HG03442 (cell line): ENCODE measurements around the gene CHST11.
"Not testable (repeated sequence)": the region's sequence is repeated elsewhere in the genome, so short reads cannot be mapped to it uniquely, and the experiment has no call there.

Source experiments
- ATAC-seq: cut with Tn5 transposase; IDR thresholded peaks from one replicate; pipeline ENCODE4 v1.9.1; 2021; ENCODE audit warnings: mild to moderate bottlenecking, moderate library complexity; ENCODE audit not compliant: unreplicated experiment

The CHST11 gene

DNA sequence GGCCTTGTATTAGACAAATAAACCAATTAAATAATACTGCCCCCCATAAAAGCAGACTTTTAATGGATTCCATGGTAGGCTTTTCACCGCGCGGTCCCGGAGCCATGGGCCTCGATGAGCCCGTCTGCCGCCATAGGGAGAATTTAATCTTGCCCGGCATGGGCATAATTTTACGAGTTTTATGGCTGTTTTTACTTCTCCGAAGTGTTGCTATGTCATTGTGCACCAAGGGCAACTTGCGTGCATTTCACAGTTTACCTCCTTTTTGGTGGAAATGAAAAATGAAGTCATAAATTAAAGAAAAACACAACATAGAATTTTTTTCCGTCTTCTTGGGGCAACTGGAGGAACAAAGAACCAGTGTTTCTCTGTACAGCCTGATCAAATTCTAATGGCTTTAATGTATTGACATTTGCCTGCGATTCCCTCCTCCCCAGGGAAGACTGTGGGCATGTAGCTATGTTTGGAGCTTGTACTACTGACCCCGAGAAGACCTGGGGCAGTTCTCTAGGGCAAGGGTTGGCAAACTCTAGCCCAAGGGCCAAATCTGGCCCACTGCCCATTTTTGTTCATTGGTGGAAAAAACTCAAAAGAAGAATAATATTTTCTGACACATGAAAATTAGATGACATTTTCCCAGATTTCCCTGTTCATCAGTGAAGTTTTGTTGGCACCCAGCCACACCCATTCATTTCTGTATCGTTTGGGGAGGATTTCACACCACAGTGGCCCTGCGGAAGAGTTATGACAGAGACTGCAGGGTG lies 142.7 kb downstream of the CHST11 start:
- ATAC-seq: no peak

DNA sequence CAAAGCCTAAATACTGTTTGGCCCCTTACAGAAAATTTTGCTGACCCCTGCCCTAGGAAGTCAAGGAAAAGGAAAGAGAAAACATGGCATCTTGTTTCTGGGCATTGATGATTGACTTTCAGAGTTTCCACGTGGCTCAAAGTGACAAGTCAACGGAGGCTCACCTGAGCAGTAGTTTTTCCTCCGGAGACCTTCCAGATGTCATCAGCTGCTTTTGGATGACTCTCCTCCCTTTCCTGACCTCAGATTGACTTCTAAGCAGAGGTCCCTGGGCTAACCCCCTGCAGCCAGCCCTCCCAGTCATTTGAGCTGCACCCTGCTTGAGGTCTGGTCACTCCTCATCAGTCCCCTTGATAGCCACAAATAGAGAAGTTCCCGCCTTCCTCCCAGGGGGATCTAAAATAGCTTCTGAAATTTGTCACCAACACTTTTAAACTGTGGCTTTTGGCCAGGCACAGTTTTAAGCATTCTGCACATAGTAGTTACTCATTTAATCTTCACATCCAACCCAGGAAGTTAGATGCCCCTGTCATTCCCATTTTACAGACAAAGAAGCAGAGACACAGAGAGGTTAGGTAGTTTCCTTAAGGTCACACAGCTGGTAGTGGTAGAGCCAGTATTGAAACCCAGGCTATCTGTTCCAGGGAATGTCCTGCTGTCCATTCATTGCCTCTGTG lies 143.4 kb downstream of the CHST11 start:
- no peak for ATAC-seq

GRCh38 chr12:104600790-104601739 lies 144.3 kb downstream of the CHST11 start:
- no peak for ATAC-seq

DNA sequence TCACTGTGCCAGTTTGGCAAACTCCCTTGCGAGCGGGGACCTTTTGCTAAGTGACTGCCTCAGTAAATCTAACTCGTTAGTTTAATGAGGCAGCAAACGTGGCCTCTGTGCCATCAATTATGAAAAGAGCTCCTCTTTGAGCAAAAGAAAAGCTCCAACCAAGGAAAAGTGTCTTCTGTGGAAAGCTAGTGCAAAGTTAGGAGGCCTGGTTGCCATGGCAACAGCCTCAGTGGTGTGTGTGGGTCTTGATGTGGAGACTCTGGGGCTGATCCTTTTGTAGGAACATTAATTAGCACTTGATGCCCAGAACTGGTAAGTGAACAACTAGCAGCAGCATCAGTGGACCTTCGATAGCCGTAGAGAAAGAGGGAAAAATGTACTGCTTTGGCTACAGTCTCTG lies 145.7 kb downstream of the CHST11 start:
- no peak for ATAC-seq

DNA sequence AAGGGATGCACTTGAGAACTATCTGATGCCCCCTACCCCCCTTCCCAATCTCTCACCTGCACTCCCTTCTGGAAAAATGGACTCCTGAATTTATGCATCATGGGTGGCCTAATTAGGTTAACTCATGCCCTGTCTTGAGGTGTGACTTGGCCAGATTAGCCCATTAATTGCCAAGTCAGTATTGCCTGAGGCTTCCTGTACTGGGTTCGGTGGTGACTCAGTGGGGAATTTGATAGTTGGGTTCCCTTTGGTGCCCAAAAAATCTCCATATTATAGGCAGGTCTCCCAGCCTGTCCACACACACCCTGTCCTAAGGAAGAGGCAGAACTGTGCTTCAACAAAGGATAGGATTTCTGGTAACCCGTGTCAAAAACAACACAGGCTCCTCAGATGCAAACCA lies 146.1 kb downstream of the CHST11 start:
- ATAC-seq: no peak

GRCh38 chr12:104603545-104603973 lies 146.8 kb downstream of the CHST11 start:
- ATAC-seq: no peak

DNA sequence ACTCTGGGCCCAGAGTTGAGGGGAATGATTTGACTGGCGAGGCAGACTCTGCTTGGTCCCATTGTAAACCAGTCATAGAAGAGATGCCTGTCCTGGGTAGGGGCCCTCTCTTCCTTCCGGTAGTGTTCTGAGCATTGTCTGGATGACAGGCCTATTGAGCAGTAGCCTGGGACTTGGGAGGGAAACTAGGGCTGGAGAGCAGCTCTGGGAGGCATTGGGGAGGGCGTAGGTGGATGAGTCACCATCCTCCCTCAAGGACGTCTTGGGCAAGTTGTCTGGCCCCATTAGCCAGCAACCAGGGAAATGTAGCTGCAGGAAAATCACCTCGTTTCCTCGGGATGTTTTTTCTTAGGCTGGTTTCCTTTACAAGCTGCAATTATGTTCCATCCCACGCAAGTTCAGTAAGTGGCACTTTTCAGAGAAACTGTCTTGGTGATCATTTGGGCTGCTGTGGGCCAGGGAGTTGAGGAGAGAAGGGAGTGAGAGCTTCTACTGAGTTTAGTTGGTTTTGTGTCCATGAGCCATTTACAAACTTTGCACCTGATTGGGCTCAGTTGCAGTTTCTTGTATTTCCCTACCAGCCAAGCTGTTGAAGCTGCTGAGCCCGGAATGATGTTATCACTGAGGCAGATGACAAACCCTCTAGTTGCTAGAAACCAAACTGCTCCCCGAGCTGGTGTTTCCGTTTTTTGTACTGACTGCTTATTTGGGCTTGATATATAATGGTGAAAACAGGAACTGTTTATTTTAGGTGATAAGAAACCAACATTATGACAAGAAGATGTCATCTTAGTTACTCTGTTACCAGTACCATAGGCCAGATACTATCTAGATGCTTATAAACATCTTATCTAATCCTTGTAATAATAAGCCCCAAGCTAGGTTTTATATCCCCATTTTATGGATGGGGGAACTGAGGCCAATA lies 147.6 kb downstream of the CHST11 start:
- ATAC-seq: peak; percentile 73

DNA sequence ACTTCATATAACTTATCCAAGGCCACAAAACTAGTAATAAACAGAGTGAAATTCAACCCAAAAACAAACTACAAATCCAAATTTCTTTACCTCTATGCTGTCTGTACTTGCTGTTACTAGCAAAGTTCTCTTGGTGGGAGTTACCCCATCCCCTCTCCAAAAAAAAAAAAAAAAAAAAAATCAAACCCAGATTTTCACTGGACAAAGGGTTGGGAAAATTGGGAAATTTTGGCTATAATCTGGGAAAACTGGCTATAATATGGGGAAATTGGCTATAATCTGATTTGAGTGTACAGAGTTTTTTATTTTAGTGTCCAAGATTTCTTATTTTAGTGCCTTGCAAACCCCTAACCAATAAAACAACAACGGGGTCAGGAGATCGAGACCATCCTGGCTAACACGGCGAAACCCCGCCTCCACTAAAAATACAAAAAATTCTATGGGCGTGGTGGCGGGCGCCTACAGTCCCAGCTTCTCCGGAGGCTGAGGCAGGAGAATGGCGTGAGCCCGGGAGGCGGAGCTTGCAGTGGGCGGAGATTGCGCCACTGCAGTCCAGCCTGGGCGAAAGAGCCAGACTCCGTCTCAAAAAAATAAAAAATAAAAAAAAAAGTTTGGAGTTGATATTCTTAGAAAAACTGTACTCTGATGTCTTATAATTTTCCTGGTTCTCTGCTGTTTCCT lies 148.4 kb downstream of the CHST11 start:
- ATAC-seq: no peak

- no peak for ATAC-seq
Measured at GRCh38 chr12:104605685-104606084, 148.9 kb downstream of the CHST11 start.

GRCh38 chr12:104608998-104609397 lies 152.2 kb downstream of the CHST11 start:
- no peak for ATAC-seq

DNA sequence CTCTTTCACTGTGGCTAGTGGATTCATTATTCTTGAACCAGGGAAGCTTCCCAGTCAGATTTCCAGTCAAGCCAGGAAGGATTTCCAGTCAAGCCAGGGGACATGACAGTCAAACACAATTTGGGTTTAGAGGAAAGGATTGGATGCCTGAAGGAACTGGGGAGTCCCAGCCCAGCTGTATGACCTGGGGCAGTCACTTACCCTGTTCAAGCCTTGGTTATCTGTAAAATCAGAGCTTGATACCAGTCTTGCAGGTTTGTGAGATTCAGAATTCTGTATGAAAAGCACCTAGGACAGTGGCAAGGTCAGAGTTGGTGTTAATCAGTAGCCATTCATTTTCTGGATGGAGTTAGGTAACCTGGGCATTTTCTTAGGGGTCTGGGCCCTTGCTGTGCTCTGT lies 152.7 kb downstream of the CHST11 start:
- ATAC-seq: no peak

- ATAC-seq: no peak
Measured at GRCh38 chr12:104610513-104611235, 153.9 kb downstream of the CHST11 start.

GRCh38 chr12:104611671-104612070 lies 154.9 kb downstream of the CHST11 start:
- ATAC-seq: no peak

- not testable (repeated sequence) for ATAC-seq
Measured at GRCh38 chr12:104613372-104613771, 156.6 kb downstream of the CHST11 start.

DNA sequence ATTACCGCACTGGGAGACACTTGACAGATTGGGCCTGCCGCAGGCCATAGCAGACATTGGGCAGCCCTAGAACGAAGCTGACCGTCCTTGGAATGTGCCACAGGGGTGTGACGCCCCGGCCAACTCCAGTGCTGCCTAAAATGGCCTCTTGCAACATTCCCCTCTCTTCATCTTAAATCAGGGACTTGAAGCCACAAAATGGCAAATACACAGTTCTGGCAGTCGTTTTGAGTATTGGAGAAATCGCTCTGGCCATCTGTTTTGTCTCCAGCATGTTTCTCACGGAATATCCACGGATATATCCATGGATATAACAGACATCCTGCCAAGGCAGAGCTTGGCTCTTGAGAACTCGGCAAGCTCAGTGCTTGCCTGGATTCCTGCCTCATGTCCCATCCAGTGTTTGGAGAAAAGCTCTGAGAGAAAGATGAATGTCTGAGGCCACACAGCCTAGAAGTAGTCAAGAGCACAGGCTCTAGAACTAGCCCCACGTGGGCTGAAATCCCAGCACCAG lies 158.4 kb downstream of the CHST11 start:
- ATAC-seq: no peak

GRCh38 chr12:104618691-104619090 lies 161.9 kb downstream of the CHST11 start:
- no peak for ATAC-seq

GRCh38 chr12:104619305-104619704 lies 162.6 kb downstream of the CHST11 start:
- no peak for ATAC-seq

GRCh38 chr12:104620837-104621531 lies 164.2 kb downstream of the CHST11 start:
- no peak for ATAC-seq
